ENCODE data around the gene PDE4B. TPM values are rescaled to one million over a fixed set of nuclear protein-coding genes. Genes with fewer than 3 reads are reported as not detected.

The PDE4B gene
- total and polyA plus RNA-seq, 2 of the 13 experiments (the other 11 are each of a cell fraction or from before 2014, with no cell fraction given), result not detected

- no peak for TF ChIP-seq ZBTB33 (CRISPR knock-in tag; IDR thresholded peaks at IDR 0.05)
- no peak for TF ChIP-seq CHD4 (IDR thresholded peaks at IDR 0.05; ENCODE audit: borderline replicate concordance, low read length)
- TF ChIP-seq TP53 (CRISPR knock-in tag; conservative IDR thresholded peaks at IDR 0.05), result no peak
- TF ChIP-seq, protein P1, sequence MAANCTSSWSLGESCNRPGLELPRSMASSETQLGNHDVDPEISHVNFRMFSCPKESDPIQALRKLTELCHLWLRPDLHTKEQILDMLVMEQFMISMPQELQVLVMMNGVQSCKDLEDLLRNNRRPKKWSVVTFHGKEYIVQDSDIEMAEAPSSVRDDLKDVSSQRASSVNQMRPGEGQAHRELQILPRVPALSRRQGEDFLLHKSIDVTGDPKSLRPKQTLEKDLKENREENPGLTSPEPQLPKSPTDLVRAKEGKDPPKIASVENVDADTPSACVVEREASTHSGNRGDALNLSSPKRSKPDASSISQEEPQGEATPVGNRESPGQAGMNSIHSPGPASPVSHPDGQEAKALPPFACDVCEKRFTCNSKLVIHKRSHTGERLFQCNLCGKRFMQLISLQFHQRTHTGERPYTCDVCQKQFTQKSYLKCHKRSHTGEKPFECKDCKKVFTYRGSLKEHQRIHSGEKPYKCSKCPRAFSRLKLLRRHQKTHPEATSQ (CRISPR knock-in tag; IDR thresholded peaks at IDR 0.05; ENCODE audit: borderline replicate concordance), result no peak
- no peak for TF ChIP-seq AGO2 (optimal IDR thresholded peaks at IDR 0.05; ENCODE audit: low read depth, low read length)
- TF ChIP-seq ZBTB10 (CRISPR knock-in tag; IDR thresholded peaks at IDR 0.05; ENCODE audit: borderline replicate concordance), result no peak
- TF ChIP-seq KMT2A (CRISPR knock-in tag; IDR thresholded peaks at IDR 0.05), result no peak
- TF ChIP-seq TEF (CRISPR knock-in tag; IDR thresholded peaks at IDR 0.05), result no peak
Observed at GRCh38 chr1:66244429-66244828, 451.7 kb downstream of the PDE4B start (continued).

All from HepG2 (cell line).